ENCODE data around the gene LRRN2. TPM values are rescaled to one million over a fixed set of nuclear protein-coding genes. Genes with fewer than 3 reads are reported as not detected.

LRRN2 gene
- total RNA-seq, 4 donors from 2014 or later = 2.0 to 32.9 (median 23.8) TPM

DNA sequence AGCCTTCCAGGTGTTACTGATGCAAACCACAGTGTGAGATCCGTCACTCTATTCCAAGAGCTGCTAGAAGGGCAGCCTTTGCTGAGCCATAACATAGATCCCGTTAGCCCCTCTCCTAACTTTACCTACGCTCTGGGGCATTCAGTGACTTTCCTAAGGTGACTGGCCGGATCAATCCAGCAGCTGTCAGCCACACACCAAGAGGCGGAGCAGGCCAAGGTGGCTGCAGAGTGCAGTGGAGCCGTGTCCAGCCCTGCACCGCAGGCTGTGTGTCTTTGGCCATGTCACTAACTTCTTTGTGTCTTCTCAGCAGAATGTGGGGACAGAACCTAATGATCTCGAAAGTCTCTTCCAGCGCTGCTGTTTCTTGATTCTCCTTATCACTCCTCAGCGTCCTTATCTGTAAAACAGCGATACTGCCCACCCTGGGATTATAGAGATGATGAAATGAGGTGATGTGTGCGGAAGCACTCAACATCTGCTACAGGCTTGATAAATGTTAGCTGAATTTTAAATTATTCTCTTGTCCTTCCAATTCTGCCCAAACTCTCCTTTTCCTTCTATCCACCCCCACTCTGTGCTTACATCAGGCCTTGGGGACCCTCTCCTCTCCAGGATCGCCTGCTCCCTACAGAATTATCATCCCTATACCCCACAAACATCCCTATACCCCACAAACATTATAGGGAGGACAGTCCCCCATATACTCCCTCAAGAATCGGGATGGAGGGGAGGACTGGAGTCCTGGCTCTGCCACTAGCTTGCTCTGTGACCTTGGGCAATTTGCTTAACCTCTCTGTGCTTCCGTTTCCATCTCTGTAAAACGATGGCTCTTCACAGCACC, 25.8 kb upstream of the LRRN2 start:
- H3K4me1 ChIP-seq = peaks cover 0 to 37% (median 11%) of the 10 kb centered on the region in 4 donors
- DNase-seq = no peak
- WGBS, 2 donors (ENCODE audit: low coverage in 1 of 2) = 70 to 80% methylated on average over 6 to 16 of the region's 16 CpGs
- H3K27ac ChIP-seq = peak overlapping the region in 2 of 4 donors; percentile 42 to 66
- H3K36me3 ChIP-seq = no peaks in the 10 kb centered on the region
- intact Hi-C loops (cut with DNase I; ENCODE audit: low total_unique reads) = no loop called here
- in situ Hi-C loops (cut with MboI; ENCODE audit: low pct_ligation_motif_present in 1 of 4, low pct_unique_long_range_greater_than_20kb in 1 of 4, low sequenced_read_pairs in 3 of 4) = no loop called here
- H3K9me3 ChIP-seq = no peaks in the 10 kb centered on the region
- peaks cover 9% of the 10 kb centered on the region for H3K27me3 ChIP-seq
- H3K4me3 ChIP-seq = no peak overlapping the region
- no peak for TF ChIP-seq EP300 (IDR thresholded peaks at IDR 0.05; ENCODE audit: low read depth)

- 58 to 74% methylated on average over 4 to 11 of the region's 11 CpGs for WGBS, 2 donors (ENCODE audit: low coverage in 1 of 2)
- in situ Hi-C loops (cut with MboI; ENCODE audit: low pct_ligation_motif_present in 1 of 4, low pct_unique_long_range_greater_than_20kb in 1 of 4, low sequenced_read_pairs in 3 of 4) = no loop called here
Observed at GRCh38 chr1:204709960-204710912, 24.7 kb upstream of the LRRN2 start.

GRCh38 chr1:204709021-204709420, 23.5 kb upstream of the LRRN2 start:
- Histone ChIP-seq H3K4me3 (no peak overlapping the region), H3K27me3 (peaks cover 9% of the 10 kb centered on the region), H3K4me1 (peaks cover under 1 to 26% (median 12%) of the 10 kb centered on the region in 4 donors), H3K36me3 (no peaks in the 10 kb centered on the region), H3K27ac (no peak overlapping the region), H3K9me3 (no peaks in the 10 kb centered on the region)
- intact Hi-C loops (cut with DNase I; ENCODE audit: low total_unique reads) (no loop called here), in situ Hi-C loops (cut with MboI; ENCODE audit: low pct_ligation_motif_present in 1 of 4, low pct_unique_long_range_greater_than_20kb in 1 of 4, low sequenced_read_pairs in 3 of 4) (no loop called here)
- no peak for DNase-seq
- TF ChIP-seq, protein P1, sequence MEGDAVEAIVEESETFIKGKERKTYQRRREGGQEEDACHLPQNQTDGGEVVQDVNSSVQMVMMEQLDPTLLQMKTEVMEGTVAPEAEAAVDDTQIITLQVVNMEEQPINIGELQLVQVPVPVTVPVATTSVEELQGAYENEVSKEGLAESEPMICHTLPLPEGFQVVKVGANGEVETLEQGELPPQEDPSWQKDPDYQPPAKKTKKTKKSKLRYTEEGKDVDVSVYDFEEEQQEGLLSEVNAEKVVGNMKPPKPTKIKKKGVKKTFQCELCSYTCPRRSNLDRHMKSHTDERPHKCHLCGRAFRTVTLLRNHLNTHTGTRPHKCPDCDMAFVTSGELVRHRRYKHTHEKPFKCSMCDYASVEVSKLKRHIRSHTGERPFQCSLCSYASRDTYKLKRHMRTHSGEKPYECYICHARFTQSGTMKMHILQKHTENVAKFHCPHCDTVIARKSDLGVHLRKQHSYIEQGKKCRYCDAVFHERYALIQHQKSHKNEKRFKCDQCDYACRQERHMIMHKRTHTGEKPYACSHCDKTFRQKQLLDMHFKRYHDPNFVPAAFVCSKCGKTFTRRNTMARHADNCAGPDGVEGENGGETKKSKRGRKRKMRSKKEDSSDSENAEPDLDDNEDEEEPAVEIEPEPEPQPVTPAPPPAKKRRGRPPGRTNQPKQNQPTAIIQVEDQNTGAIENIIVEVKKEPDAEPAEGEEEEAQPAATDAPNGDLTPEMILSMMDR (IDR thresholded peaks at IDR 0.05) = no peak
- TF ChIP-seq EP300 (IDR thresholded peaks at IDR 0.05; ENCODE audit: low read depth) (no peak), POLR2A (IDR thresholded peaks at IDR 0.05) (no peak), POLR2AphosphoS5 (IDR thresholded peaks at IDR 0.05) (no peak)
- WGBS, 2 donors (ENCODE audit: low coverage in 1 of 2) = 79 to 100% methylated on average over 3 of the region's 3 CpGs

More at GRCh38 chr1:204709960-204710912, 24.7 kb upstream of the LRRN2 start:
- DNase-seq = no peak
- Histone ChIP-seq H3K27me3 (peaks cover 9% of the 10 kb centered on the region), H3K36me3 (no peaks in the 10 kb centered on the region), H3K9me3 (no peaks in the 10 kb centered on the region), H3K4me3 (no peak overlapping the region), H3K27ac (no peak overlapping the region), H3K4me1 (peaks cover 0 to 26% (median 11%) of the 10 kb centered on the region in 4 donors)
- intact Hi-C loops (cut with DNase I; ENCODE audit: low total_unique reads) = no loop called here
- TF ChIP-seq EP300 (IDR thresholded peaks at IDR 0.05; ENCODE audit: low read depth) = no peak
- TF ChIP-seq, protein P1 (IDR thresholded peaks at IDR 0.05) = no peak
- no peak for TF ChIP-seq POLR2A (IDR thresholded peaks at IDR 0.05)
- TF ChIP-seq POLR2AphosphoS5 (IDR thresholded peaks at IDR 0.05) = no peak

- peaks cover 5% of the 10 kb centered on the region for H3K27me3 ChIP-seq
- no peak overlapping the region for H3K27ac ChIP-seq
- intact Hi-C loops (cut with DNase I; ENCODE audit: low total_unique reads) (no loop called here), in situ Hi-C loops (cut with MboI; ENCODE audit: low pct_ligation_motif_present in 1 of 4, low pct_unique_long_range_greater_than_20kb in 1 of 4, low sequenced_read_pairs in 3 of 4) (no loop called here)
- WGBS, 2 donors (ENCODE audit: low coverage in 1 of 2) = 67 to 70% methylated on average over 1 to 10 of the region's 11 CpGs
- H3K36me3 ChIP-seq = no peaks in the 10 kb centered on the region
- no peak for DNase-seq
- TF ChIP-seq, protein P1 (IDR thresholded peaks at IDR 0.05) = no peak
- no peak for TF ChIP-seq EP300 (IDR thresholded peaks at IDR 0.05; ENCODE audit: low read depth)
- no peak for TF ChIP-seq POLR2A (IDR thresholded peaks at IDR 0.05)
- no peak for TF ChIP-seq POLR2AphosphoS5 (IDR thresholded peaks at IDR 0.05)
- no peak overlapping the region for H3K4me3 ChIP-seq
- no peaks in the 10 kb centered on the region for H3K9me3 ChIP-seq
- peaks cover 5 to 24% (median 13%) of the 10 kb centered on the region in 4 donors for H3K4me1 ChIP-seq
Observed at GRCh38 chr1:204706838-204707509, 21.4 kb upstream of the LRRN2 start.
